ENCODE measurements around the gene PNLIPRP1.

PNLIPRP1 gene

DNA sequence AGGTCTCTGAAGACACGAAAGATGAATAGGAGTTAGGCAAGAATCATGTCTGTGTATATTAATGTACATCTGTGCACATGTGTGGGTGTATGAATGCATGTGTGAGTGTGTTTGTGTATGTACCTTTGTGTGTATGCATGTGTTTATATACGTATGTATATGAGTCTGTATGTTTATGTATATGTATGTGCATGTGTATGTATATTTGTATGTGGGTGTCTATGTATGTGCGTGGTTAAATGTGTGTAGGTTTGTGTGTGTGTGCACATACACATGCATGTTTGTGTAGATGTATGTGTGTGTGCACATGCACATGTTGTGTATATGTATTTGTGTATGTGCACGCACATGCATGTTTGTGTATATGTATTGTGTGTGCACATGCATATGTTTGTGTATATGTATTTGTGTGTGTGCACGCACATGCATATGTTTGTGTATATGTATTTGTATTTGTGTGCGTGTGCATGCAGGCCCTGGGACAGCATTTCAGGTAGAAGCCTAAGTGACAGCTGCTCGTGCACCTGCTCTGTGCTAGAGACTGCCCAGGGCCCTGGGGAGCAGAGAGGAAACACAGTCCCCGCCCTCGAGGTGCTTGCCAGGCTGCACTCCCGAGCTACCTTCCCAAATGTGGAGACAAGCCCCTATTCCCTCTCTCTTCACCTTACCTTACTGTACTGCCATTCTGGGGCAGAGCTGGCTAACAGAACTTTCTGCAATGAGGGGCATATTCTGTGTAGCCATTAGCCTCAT, 12.1 kb downstream of the PNLIPRP1 start:
- DNase-seq = no peak

DNA sequence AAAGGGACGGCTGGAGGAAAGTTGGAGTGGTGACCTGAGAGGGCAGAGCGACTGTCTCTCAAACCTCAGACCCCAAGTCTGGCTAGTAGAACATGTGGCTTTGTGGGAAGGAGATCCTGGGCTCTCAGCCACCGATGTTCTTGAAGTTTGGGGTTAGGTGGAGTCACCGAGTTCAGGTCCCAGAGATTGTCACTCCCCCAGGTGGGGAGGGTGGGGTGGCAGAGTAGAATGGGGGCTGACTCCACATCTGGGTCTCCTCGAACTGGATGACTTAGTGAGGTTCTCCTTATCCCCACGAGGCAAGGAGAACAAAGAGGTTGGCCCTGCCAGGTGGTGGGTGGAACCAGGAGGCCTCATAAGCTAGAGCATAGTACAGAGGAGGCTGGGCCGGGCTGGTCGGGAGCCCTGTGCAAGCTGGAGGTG, 15.3 kb downstream of the PNLIPRP1 start:
- DNase-seq = no peak

DNA sequence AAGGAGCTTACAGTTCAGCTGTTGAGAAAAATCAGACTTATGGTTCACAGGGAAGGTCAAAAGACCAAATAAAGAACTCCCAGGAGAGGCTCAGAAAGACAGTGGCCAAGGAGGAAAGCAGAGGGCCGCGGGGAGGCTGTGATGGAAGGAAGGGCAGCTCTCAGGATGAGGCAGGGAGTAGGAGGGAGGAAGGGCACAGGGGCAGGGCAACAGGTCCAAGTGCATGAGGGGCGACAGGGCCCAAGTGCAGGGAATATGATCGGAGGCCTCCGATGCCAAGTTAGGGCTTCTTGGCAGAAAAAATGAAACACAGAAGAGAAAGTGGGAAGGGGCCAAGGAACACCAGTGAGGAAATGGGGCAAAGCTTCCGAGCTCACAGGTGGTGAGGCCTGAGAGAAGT, 16.6 kb downstream of the PNLIPRP1 start:
- no peak for DNase-seq

DNA sequence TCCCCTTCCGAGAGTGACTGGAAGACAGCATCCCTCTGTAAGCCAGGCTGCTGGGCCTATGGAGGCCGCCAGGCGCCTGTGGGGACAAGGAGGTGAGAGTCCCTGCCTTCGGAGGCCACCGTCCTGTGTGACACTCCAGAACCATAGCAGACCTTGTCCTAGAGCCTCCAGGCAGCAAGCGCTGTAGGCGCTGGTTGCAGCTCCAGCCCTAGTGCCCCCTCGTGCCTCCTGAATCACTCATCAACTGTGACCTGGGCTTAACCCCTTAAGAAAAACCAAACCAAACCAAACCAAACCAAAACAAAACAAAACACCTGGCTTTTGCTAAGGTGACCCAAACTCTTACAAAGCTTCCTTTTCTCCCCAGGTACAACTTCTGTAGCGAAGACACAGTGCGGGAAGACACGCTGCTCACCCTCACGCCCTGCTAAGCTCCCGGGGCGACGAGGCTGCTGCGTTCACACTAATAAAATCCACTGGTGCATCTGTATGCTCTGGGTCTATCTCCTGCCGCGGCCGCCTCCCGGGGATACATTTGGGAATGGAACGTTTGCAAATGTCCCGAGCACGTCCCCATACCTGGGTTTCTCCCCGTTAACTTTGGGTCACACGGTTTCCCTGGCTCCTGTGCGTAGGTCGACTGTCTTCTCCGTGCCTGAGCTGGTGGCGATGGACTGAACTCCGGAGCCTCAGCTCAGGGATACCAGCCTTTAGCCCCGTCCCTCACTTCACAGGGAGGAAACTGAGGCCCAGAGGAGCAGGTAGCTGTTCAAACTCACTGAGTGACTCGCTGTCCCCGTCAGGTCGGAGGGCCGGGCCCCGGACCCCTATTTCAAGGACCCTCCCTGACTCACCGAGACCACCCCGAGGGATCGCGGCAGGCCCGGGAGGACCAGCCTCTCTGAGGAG, 18.2 kb downstream of the PNLIPRP1 start:
- DNase-seq = no peak

DNA sequence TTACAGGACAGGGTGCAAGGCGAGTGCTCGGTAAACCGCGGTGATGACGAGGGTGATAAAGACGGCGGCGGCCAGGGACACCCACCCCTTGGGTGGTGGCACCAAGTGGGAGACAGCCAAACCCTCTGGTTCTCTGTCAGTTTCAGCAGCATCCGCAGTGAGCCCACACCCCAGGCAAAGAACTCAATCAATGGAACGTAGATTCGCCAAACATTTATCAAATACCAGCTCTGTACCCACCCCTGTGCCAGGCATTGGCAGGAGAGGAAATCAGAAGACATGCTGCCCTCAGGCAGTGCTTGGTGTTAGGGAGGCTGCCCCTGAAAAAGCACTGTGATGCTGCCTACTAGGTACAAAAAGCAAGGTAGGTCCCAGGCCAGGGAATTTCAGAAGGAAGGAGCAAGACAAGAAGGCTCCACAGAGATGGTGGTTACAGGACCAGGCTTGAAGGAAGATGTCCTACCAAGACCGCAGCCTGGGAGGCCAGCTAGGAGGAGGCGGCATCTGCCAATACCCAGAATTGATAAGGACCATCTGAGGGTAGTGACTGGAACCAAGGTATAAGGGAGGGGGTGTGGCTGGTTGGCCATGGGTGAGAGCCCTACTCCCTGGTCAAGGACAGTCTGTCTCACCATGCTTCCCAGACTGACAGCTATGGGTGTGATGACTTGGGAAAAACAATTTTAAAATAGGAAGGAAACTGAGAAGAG, 19.8 kb downstream of the PNLIPRP1 start:
- no peak for DNase-seq

DNA sequence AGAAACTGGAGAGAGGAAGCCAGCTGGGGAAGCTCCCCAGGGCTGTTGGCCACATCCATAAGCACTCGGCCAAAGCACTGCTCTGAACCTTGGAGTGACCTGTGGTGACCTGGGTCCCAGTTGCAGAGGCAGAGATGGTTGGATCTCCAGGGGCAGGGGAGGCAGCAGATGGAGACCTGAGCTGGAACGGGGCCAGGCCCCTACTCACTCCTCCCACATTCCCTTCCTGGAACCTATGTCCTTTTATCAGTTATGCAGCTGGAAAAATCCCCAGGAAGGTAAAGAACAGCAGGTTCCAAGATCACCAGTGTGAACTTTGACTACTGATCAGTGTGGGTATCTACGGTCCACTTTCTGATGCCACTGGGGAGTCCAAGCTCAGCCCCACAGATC, 20.4 kb downstream of the PNLIPRP1 start:
- no peak for DNase-seq

DNA sequence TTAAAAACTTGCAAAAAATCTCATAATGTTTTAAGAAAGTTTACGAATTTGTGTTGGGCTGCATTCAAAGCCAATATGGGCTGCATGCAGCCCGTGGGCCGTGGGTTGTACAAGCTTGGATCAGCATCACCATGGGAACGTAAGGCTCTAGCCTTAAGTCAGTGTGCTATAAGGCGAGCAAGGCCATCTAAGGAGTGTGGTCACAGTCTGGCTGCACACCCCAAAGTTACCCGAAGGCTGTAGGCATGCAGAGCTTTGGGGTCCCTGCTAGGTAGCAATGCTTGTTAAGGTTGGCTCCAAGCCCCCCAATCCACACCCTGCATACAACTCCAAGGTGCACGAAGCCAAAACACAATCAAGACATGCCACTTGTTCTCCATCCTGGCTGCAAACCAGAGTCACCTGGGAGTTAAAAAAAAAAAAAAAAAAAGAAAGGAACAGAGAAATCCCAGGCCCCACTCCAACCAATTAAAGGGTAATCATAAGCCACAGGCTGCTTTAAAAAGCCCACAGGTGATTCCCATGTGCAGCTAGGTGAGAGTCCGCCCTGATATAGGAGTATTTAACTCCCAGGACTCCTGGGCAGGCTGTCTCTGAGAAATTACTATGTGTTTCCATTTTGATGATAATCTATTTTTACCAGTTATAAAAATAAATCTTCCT, 21.5 kb downstream of the PNLIPRP1 start:
- DNase-seq = no peak

DNA sequence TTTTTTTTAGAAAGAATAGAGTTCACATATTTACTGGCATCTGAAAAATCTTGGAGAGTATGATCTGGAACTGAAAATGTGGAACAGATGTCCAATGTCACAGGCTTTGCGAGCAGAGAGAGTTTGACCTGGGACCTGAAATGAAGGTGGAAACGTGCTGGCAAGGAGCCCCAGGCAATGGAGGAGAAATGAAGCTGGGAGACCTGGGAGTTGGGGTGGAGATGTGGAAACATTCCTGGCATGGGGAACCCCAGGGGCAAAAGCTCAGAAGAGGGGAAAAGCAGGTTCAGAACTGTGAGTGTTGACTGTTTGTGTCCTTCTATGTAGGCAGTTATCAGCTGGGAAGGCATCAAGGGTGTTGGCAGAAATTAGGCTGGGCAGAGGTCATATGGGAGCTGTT, 22.7 kb downstream of the PNLIPRP1 start:
- DNase-seq = no peak

DNA sequence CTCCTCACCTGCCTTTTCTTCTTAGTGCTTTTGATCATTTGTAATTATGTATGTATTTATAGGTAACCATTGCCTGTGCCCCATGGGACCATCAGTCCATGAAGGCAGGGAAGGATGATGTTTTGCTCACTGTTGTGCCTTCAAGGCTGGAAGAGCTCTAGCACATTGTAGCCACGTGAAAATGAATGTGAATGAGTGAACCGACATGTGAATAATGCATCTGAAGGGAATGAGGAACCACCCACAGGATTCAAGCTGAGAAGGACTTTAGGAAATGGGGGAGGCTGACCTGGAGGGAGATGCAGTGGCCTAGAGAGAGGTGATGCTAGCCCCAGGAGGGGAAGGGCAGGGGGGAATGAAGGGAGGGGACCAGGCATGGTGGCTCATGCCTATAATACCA, 24.0 kb downstream of the PNLIPRP1 start:
- no peak for DNase-seq

DNA sequence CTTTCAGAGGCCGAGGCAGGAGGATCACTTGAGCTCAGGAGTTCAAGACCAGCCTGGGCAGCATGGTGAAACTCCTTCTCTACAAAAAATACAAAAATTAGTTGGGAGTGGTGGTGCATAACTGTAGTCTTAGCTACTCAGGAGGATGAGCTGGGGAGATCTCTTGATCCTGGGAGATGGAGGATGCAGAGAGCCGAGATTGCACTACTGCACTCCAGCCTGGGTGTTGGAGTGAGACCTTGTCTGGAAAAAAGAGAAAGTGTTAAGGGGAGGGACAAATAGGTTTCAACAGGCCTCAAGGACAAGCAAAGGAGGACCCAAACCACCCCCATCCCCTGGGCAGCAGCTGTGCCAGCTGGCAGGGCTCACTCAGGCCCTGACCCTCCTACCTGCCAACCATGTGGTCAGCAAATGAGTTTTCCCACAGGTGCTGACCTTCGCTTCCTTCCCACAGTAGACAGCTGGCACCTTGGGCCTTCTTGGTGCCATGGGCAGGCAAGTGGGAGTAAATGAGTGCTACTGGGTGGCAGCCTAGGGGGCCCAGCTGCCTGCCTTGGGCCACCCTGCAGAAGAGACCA, 24.5 kb downstream of the PNLIPRP1 start:
- DNase-seq = no peak

DNA sequence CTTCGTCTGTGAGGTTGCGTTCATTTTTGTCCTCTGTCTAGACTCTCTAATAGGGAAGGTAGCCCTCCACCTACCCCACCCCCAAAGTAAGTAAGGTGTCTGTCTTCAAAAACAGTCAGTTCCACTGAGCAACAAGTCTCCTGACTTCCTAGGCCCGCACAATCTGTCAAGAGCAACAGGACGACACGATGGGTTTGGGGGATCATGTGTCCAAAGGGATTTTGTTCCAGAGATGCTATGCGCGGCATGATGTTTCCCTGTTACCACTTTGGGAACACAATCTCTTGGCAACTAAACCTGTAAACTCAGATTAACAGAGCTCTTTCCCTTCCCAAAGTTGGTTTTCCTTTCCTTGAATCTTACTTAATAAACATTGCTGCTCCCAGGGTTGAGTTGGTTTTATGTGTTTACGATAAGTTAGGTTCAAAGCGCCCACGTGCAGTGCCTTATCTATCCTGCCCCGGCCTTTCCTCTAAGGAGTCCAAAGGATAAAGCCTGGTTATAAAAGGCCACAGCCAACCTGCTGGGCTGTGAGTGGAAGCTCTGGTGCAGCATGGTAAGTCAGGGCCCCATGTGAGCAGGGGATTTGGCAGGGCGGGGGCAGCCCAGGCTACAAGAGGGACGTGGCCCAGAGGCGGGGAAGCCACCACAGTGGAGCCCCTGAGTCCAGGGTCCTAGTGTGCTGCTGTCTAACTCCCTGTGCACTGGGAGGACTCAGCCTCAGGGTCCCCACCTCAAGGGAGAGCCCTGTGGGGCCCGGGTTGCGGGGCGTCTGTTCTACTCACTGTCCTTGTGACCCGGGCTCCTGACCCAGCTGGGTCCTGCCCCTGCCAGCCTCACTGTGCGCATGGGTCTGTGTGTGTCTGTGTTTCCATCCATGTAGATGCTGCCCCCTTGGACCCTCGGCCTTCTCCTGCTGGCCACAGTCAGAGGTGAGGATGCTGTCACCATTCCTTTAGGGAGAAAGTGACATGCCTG, 30.0 kb downstream of the PNLIPRP1 start, which contains the start of gene PNLIPRP2:
Gene PNLIPRP2, plus strand, starts transcription at position 531 of the 978 bp plus-strand sequence.
- DNase-seq = no peak

DNA sequence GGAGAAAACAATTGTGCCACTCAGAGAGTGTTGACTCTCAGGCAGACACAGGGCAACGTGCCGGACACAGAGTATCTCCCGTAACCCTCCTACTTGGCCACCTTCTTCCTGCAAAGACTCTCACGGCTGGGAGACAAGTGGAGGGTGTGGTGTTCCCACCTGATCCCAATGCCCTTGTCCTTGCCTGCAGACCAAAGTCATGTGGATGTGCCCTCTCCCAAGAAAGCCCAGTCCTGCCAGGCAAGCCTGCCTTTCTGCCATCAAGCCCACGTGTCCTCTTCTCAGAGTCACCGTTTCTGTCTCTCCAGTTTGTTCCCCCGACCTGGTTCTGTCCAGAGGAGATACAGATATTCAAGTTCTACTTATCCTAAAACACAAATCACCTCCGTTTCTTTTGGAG, 30.7 kb downstream of the PNLIPRP1 start:
- no peak for DNase-seq

DNA sequence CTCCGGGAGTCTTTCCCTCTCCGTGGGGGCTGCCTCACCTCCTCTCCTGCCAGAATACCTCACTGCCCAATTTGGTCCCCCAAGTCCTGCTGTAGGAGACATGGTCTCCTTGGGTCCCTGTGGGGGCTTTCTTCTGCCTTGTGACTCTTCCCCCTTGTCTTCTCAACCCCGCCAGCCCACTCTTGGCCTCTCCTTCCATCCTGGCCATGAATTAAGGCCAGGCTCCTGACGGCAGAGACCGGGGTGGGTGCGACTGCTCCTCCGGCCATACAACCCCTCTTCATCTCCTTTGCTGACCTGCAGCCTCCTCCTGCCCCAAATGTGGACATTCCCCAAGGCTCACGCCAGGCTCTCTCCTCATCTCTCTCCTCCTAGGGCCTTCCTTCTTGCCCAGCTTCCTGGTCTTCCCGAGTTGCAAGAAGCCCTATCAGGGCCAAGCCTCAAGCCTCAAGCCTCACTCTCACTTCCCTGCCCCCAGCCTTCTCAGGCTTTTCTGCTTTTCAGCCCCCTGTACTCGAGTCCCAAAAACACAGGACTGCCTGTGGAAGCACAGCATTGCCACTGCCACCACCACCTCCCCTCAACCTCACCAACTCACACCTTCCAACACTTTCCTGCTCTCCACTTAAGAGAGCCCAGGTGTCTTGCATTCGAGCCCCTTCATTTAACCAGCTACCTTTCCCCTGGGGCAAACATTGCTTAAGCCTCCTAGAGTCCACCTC, 31.3 kb downstream of the PNLIPRP1 start:
- no peak for DNase-seq

DNA sequence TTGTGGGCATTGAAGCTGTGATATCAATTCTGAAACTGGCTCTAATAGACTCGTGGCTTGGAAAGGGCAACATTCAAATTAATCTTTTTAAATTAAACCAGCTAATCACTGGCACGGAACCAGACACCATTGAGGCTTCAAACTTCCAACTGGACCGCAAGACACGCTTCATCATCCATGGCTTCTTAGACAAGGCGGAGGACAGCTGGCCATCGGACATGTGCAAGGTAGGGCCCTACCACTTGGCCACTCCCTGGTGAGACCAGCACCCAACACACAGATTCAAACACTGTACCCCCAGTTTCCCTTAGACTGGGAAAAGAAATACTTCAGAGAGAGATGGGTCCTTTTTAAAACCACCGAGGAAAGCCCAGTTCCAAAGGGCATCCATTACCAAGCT, 35.1 kb downstream of the PNLIPRP1 start:
- no peak for DNase-seq

DNA sequence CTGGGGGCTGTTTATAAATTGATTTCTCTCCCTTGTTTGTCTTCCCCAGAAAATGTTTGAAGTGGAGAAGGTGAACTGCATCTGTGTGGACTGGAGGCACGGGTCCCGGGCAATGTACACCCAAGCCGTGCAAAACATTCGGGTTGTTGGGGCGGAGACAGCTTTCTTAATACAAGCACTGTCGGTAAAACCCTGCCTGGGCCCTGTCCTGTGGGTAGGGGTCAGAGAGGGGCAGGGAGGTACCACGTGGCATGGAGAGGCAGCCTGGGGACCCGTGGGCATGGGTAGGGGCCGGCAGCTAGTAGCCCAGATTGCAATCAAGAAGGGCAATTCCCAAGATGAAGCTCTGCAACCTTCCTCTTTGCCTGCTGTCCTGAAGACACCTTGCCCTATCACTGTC, 36.1 kb downstream of the PNLIPRP1 start:
- DNase-seq = no peak

DNA sequence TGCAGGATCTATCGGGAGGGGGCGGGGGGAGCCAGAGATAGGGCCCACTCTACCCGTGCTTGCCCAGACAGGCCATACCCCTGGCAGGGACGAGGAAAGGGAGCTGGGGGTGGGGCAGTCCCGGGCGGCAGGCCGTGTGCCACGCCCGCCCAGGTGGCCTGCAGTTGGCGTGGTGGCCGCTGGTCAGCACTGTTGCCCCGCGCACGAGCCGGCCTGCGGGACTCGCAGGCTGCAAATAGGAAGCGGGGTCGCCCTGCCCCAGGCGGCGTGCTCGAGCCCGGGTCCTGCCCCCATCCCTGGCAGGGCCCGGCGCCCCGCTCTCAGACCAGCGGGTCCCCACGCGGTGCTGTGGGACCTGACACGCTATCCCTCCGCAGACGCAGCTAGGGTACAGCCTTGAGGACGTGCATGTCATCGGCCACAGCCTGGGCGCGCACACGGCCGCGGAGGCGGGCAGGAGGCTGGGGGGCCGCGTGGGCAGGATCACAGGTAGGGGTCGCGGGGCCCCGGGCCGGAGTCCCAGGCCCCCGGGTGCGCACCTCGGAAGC, 36.7 kb downstream of the PNLIPRP1 start:
- DNase-seq = no peak

DNA sequence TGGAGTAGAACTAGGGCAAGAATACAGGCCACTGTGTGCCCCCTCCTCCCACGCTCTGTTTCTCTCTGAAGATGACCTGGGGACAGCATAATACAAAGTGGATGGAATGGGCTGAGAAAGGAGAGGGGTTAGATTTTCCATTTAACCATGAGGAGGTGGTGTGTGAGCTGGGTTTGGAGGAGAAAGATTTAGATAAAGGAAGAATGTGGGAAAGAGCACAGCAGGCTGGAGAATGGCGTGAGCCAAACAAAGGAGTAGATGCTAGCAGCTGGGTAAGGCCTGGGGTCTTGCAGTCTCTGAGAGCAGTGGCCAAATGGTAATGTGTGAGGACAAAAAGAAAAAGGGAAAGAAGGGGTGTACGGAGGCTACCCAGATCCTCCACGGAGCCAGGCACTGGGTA, 38.6 kb downstream of the PNLIPRP1 start:
- DNase-seq = no peak

DNA sequence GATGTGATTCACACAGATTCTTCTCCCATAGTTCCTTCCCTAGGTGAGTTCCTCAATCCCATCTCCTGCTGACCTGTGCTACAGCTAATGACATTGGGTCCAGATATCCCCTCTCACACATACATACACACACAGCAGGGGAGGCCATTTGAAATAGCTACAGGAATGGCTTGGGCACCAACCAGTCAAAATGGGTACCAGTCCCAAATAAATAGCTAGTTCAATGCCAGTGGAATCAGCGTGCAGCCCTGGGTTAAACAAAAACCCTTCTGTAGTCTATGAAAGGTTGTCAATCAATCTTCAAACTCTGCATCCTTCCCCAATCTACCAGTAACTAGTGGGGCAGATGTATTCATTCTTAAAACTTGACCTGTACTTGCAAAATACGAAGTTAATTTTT, 39.3 kb downstream of the PNLIPRP1 start:
- no peak for DNase-seq

DNA sequence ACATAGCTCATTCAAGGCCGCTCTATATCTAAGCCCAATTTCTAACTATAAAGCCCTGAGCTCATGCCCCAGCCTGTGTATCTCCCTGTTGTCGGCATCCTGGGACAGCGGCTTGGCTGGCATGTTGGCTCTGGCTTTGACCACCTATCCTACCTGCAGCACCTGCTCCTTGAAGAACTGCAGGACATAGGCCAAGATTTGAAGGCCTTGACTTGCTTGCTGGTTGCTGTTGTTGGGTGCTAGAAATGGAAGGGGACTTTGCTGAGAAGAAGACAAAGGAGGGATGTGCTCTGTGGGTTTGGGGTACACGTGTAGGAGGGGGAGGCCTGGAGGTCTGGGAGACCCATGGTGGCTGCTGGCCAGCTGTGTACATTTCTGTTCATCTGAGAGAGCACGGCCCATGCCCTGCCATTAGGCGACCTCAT, 41.1 kb downstream of the PNLIPRP1 start:
- DNase-seq = no peak

DNA sequence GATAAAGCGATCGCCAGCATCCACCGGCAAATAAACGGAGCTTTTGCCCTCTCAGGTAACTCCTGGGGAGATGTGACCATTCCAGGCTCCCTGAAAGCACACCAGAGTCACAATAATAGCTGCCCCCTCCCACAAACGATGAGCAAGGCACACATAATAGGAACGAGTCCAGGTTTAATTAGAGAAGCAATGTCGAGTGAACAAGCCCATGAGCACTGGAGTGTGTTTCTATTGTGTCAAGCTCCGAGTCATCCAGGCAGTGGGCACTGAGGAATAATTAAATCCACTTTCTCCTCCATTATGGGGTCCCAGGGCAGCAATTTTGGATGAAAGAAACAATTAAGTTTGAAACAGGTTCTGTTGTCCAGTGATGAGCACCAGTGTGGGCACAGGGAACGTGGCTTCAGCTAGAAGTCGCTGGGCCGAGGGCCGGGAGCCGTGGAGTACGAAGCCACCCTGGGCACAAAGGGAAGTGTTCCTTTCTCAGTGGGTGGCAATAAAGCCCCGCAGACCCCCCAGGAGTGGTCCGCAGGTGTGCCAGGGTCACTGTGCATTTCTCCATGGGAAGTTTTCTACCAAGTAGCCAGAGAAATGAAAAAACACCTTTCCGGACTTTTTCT, 41.9 kb downstream of the PNLIPRP1 start:
- DNase-seq = no peak
